Esophagus muscularis mucosa (tissue), 3 donors: ENCODE measurements around the gene CPA4.

Source experiments
- POLR2A ChIP-seq: fragments of 450-650 bp; IDR thresholded peaks from one replicate; pipeline ENCODE4 v1.6.1; 2017; ENCODE audit warnings: antibody characterized with exemption, moderate library complexity, mild to moderate bottlenecking, low read depth
- TF ChIP-seq, protein P1 (sequence below), 3 experiments: fragments of 200-600 bp in 2 of 3; fragments of 450-650 bp in 1 of 3; sonication (generic) in 2 of 3; IDR thresholded peaks; one replicate each; pipeline ENCODE4 v1.5.1; 2017 to 2019; ENCODE audit warnings: antibody characterized with exemption in 3 of 3, mild to moderate bottlenecking in 2 of 3, moderate library complexity in 1 of 3

GRCh38 chr7:130349911-130350782, 57.2 kb downstream of the CPA4 start:
- TF ChIP-seq, protein P1, sequence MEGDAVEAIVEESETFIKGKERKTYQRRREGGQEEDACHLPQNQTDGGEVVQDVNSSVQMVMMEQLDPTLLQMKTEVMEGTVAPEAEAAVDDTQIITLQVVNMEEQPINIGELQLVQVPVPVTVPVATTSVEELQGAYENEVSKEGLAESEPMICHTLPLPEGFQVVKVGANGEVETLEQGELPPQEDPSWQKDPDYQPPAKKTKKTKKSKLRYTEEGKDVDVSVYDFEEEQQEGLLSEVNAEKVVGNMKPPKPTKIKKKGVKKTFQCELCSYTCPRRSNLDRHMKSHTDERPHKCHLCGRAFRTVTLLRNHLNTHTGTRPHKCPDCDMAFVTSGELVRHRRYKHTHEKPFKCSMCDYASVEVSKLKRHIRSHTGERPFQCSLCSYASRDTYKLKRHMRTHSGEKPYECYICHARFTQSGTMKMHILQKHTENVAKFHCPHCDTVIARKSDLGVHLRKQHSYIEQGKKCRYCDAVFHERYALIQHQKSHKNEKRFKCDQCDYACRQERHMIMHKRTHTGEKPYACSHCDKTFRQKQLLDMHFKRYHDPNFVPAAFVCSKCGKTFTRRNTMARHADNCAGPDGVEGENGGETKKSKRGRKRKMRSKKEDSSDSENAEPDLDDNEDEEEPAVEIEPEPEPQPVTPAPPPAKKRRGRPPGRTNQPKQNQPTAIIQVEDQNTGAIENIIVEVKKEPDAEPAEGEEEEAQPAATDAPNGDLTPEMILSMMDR (IDR thresholded peaks at IDR 0.05), result no peak
- TF ChIP-seq POLR2A, result no peak
